ENCODE results near the gene SPIB.

DNA sequence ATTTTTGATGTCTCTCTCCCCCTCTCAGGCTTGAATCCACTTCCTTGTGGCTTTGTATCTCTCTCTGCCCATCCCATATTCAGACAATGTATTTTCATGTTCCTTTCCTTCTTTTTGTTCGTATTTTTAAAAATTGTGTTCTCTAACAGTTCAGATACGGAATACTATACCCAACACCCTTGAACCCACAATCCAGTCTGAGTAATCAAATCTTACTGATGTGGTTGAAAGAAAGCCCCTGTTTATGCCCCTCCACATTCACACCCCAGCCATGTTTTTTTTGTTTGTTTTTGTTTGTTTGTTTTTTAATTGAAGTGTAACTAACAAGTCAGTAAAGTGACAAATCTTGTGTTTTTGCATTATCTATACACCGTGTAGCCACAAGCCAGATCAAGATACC lies 1.4 kb downstream of the SPIB start:
- TF ChIP-seq POLR2A (IDR thresholded peaks at IDR 0.05) = no peak
- TF ChIP-seq CTCF (IDR thresholded peaks at IDR 0.05 in 8 of 11, conservative IDR thresholded peaks at IDR 0.05 in 3 of 11) = no peak
- TF ChIP-seq POLR2AphosphoS5 (IDR thresholded peaks at IDR 0.05) = no peak
